Endothelial cell of umbilical vein (primary cell): ENCODE results near the gene PRKCB. TPM values are rescaled to one million over a fixed set of nuclear protein-coding genes. Genes with fewer than 3 reads are reported as not detected.

ENCODE experiments used
- BruUV-seq: library from RNA; stranded (reverse); fragments of 400-500 nt; replicated peaks from 2 replicates; lab custom pipeline; 2021; lab: Mats Ljungman, UMichigan
- CTCF ChIA-PET: fragments of 300-600, 350-600 bp; sonication (Branson Sonifier 250); formaldehyde crosslinking; loops from one replicate; lab custom pipeline; 2021; ENCODE audit warnings: antibody characterized with exemption, inconsistent platforms; lab: Charles Lee
- POLR2A ChIA-PET: fragments of 300-600, 350-600 bp; sonication (Branson Sonifier 250); formaldehyde crosslinking; loops from one replicate; lab custom pipeline; 2021; ENCODE audit warnings: antibody characterized with exemption, inconsistent platforms; lab: Charles Lee
- DNase-seq: peaks from one replicate; pipeline ENCODE4 v3.0.0-alpha.2; 2011; ENCODE audit warnings: low read depth, low spot score
- FAIRE-seq: peaks from 2 replicates; lab custom pipeline; 2011; peaks lifted over from hg19 to GRCh38; lab: Jason Lieb, UNC
- H2AFZ ChIP-seq: 2 replicates; pipeline ENCODE4 v1.6.0; 2012; ENCODE audit warnings: low read depth, low read length, control low read depth, inconsistent platforms
- H3K27ac ChIP-seq: 2 replicates; pipeline ENCODE4 v1.5.1; 2011; ENCODE audit warnings: low read depth, mild to moderate bottlenecking, control low read depth, low read length, moderate library complexity; ENCODE audit not compliant: insufficient read depth
- H3K27me3 ChIP-seq, 2 experiments: 2 replicates each; pipeline versions ENCODE4 v1.6.0 to v1.6.1; 2011; ENCODE audit warnings: low read length in 2 of 2, mixed read lengths in 1 of 2; ENCODE audit not compliant: control insufficient read depth in 2 of 2, insufficient read depth in 2 of 2
- H3K36me3 ChIP-seq, 2 experiments: 2 replicates in 1 of 2; 3 replicates in 1 of 2; pipeline ENCODE4 v1.5.1; 2011; ENCODE audit warnings: low read length in 2 of 2, mild to moderate bottlenecking in 1 of 2, moderate library complexity in 1 of 2; ENCODE audit not compliant: control insufficient read depth in 2 of 2, insufficient read depth in 2 of 2; ENCODE audit errors: extremely low read depth in 1 of 2
- H3K4me1 ChIP-seq: 3 replicates; pipeline ENCODE4 v1.5.1; 2011; ENCODE audit warnings: mild to moderate bottlenecking, low read length; ENCODE audit not compliant: control insufficient read depth, insufficient read depth; ENCODE audit errors: extremely low read depth
- H3K4me2 ChIP-seq: 2 replicates; pipeline ENCODE4 v1.6.1; 2011; ENCODE audit warnings: low read length, control low read depth, mixed read lengths; ENCODE audit not compliant: insufficient read depth
- H3K4me3 ChIP-seq, 3 experiments: fragments of 200-600 bp in 1 of 3; sonication (generic), shearing (Covaris generic) in 1 of 3; replicated peaks in 1 of 3; 2 replicates each; pipeline ENCODE4 v1.5.1; 2011 to 2016; ENCODE audit warnings: control low read depth in 3 of 3, low read length in 3 of 3, mild to moderate bottlenecking in 2 of 3, inconsistent platforms in 1 of 3, low read depth in 1 of 3, moderate library complexity in 1 of 3; ENCODE audit not compliant: insufficient read depth in 1 of 3
- H3K79me2 ChIP-seq: 2 replicates; pipeline ENCODE4 v1.6.0; 2012; ENCODE audit warnings: low read length, inconsistent platforms; ENCODE audit not compliant: control insufficient read depth, insufficient read depth
- H3K9ac ChIP-seq: replicated peaks from 2 replicates; pipeline ENCODE3; 2011; ENCODE audit warnings: low read length, control low read depth; ENCODE audit not compliant: insufficient read depth; ENCODE audit errors: extremely low read depth
- H3K9me1 ChIP-seq: replicated peaks from 3 replicates; pipeline ENCODE4 v1.6.0; 2011; ENCODE audit warnings: mild to moderate bottlenecking, low read length; ENCODE audit not compliant: control insufficient read depth, insufficient read depth; ENCODE audit errors: extremely low read depth
- H3K9me3 ChIP-seq: replicated peaks from 2 replicates; pipeline ENCODE4 v1.5.1; 2012; ENCODE audit warnings: low read length, inconsistent platforms; ENCODE audit not compliant: control insufficient read depth, insufficient read depth
- H4K20me1 ChIP-seq: replicated peaks from 2 replicates; pipeline ENCODE3; 2011; ENCODE audit warnings: mild to moderate bottlenecking, low read length; ENCODE audit not compliant: control insufficient read depth, insufficient read depth; ENCODE audit errors: extremely low read depth
- FOS ChIP-seq: IDR thresholded peaks from 2 replicates; pipeline ENCODE4 v1.6.1; 2011; ENCODE audit warnings: mild to moderate bottlenecking, low read length, moderate library complexity, borderline replicate concordance; ENCODE audit not compliant: insufficient read depth
- GATA2 ChIP-seq: IDR thresholded peaks from 2 replicates; pipeline ENCODE4 v1.7.0; 2011; ENCODE audit warnings: low read depth, mild to moderate bottlenecking, moderate library complexity, mixed read lengths, low read length; ENCODE audit not compliant: insufficient read length, insufficient read depth
- MYC ChIP-seq: IDR thresholded peaks from one replicate; pipeline ENCODE4 v1.6.1; 2011; ENCODE audit warnings: mild to moderate bottlenecking, low read depth, low read length
- POLR2AphosphoS5 ChIP-seq: IDR thresholded peaks from 2 replicates; pipeline ENCODE4 v1.6.1; 2012; ENCODE audit warnings: low read depth, mild to moderate bottlenecking, control low read depth, low read length, moderate library complexity; ENCODE audit not compliant: insufficient read depth
- dilution Hi-C: fragments of 300-500 bp; cut with MboI; formaldehyde crosslinking; loops from one replicate; pipeline ENCODE4 v1.15.0; 2019; ENCODE audit warnings: low sequenced_read_pairs; ENCODE audit not compliant: extremely low pct_ligation_motif_present
- intact Hi-C: fragments of 100-400 bp; cut with micrococcal nuclease; formaldehyde crosslinking; loops from one replicate; pipeline ENCODE4 v1.10.0; 2022
- polyA plus RNA-seq, 4 experiments: library from polyadenylated mRNA; depleted of rRNA in 3 of 4; stranded (reverse) in 3 of 4; unstranded in 1 of 4; fragments of >200 nt; gene quantifications; 2 replicates each; pipeline versions ENCODE4 v1.2.1 to v1.2.3, GENCODE V29; 2011 to 2012; ENCODE audit warnings: missing spikeins in 1 of 4
- total RNA-seq: library from RNA; stranded (reverse); gene quantifications from 2 replicates; pipeline ENCODE4 v1.2.3, GENCODE V29; 2021
- TF ChIP-seq, protein P1 (sequence below): IDR thresholded peaks from 2 replicates; pipeline ENCODE4 v1.6.1; 2011; ENCODE audit not compliant: insufficient read depth, insufficient read length
- TF ChIP-seq, protein P2 (sequence below), 2 donors: IDR thresholded peaks; 1 replicate in 1 of 2; 2 replicates in 1 of 2; pipeline ENCODE4 v1.5.1; 2011; ENCODE audit warnings: low read length in 2 of 2, mild to moderate bottlenecking in 2 of 2, moderate library complexity in 2 of 2, control low read depth in 1 of 2, inconsistent platforms in 1 of 2, low read depth in 1 of 2; ENCODE audit not compliant: insufficient read depth in 1 of 2; ENCODE audit errors: extremely low read depth in 1 of 2

PRKCB gene
- total and polyA plus RNA-seq, 2 donors (not counting 3 experiments of a cell fraction or from before 2014, with no cell fraction given) = 0.01 TPM; not detected in 1

DNA sequence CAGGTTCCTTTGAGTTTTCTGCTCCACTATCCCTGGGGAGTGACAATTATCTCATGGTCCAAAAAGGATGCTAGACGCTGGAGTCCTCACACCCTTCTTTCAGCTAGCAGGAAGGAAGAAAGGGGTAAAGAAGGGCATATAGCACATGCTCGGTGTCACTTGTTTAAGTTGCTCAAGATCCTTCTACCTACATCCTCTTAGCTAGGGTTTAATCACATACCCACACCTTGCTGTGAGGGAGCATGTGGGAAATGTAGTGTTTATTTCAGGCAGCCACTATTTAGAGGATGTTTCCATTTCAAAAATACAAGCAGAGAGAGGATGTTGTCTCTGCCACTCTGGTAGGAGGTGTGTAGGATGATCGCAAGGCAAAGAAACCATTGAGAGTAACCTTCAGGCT is 4.5 kb downstream of the PRKCB start:
- Histone ChIP-seq H3K9ac (no peak overlapping the region), H3K27me3 (peaks cover 16 to 22% of the 10 kb centered on the region in 2 experiments), H2AFZ (no peak overlapping the region), H4K20me1 (no peaks in the 10 kb centered on the region), H3K9me1 (no peaks in the 10 kb centered on the region), H3K79me2 (no peaks in the 10 kb centered on the region), H3K4me2 (no peak overlapping the region), H3K4me3 (no peak overlapping the region), H3K27ac (no peak overlapping the region), H3K4me1 (no peaks in the 10 kb centered on the region), H3K9me3 (no peaks in the 10 kb centered on the region), H3K36me3 (no peaks in the 10 kb centered on the region)
- intact Hi-C loops = no loop called here
- BruUV-seq = no TSS peak
- ChIA-PET CTCF (no interaction called here), POLR2A (no interaction called here)
- TF ChIP-seq POLR2AphosphoS5 (no peak), MYC (no peak), GATA2 (no peak), FOS (no peak)
- TF ChIP-seq, protein P1, sequence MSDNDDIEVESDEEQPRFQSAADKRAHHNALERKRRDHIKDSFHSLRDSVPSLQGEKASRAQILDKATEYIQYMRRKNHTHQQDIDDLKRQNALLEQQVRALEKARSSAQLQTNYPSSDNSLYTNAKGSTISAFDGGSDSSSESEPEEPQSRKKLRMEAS = no peak
- TF ChIP-seq, protein P2, sequence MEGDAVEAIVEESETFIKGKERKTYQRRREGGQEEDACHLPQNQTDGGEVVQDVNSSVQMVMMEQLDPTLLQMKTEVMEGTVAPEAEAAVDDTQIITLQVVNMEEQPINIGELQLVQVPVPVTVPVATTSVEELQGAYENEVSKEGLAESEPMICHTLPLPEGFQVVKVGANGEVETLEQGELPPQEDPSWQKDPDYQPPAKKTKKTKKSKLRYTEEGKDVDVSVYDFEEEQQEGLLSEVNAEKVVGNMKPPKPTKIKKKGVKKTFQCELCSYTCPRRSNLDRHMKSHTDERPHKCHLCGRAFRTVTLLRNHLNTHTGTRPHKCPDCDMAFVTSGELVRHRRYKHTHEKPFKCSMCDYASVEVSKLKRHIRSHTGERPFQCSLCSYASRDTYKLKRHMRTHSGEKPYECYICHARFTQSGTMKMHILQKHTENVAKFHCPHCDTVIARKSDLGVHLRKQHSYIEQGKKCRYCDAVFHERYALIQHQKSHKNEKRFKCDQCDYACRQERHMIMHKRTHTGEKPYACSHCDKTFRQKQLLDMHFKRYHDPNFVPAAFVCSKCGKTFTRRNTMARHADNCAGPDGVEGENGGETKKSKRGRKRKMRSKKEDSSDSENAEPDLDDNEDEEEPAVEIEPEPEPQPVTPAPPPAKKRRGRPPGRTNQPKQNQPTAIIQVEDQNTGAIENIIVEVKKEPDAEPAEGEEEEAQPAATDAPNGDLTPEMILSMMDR (IDR thresholded peaks at IDR 0.05; ENCODE audit: extremely low read depth in 1 of 2, insufficient read depth in 1 of 2, low read depth in 1 of 2, low read length in 2 of 2) = no peak
- DNase-seq (no peak), FAIRE-seq (no peak)
- dilution Hi-C loops = no loop called here
